HepG2 (cell line): ENCODE data around the gene ACSS1. TPM values are rescaled to one million over a fixed set of nuclear protein-coding genes. Genes with fewer than 3 reads are reported as not detected.

ENCODE experiments used
- ATAD3A ChIP-seq: sonication (generic); formaldehyde crosslinking; IDR thresholded peaks from 2 replicates; pipeline ENCODE4 v1.4.0; 2020; ENCODE audit warnings: missing genetic modification reagents
- CENPX ChIP-seq: sonication (generic); formaldehyde crosslinking; IDR thresholded peaks from 2 replicates; pipeline ENCODE4 v1.9.0; 2021; ENCODE audit warnings: mild to moderate bottlenecking, missing genetic modification reagents, moderate library complexity
- HES4 ChIP-seq: sonication (generic); formaldehyde crosslinking; IDR thresholded peaks from 2 replicates; pipeline ENCODE4 v1.9.0; 2021; ENCODE audit warnings: mild to moderate bottlenecking, missing genetic modification reagents, borderline replicate concordance
- HOXA9 ChIP-seq: sonication (generic); formaldehyde crosslinking; IDR thresholded peaks from 2 replicates; pipeline ENCODE4 v1.8.1; 2022; ENCODE audit warnings: missing genetic modification reagents, mild to moderate bottlenecking, moderate library complexity, borderline replicate concordance
- KDM5B ChIP-seq: sonication (generic); formaldehyde crosslinking; IDR thresholded peaks from 2 replicates; pipeline ENCODE4 v1.4.0; 2020; ENCODE audit warnings: missing genetic modification reagents, mild to moderate bottlenecking, borderline replicate concordance
- KLF16 ChIP-seq, 2 experiments: sonication (generic) in 1 of 2; formaldehyde crosslinking in 1 of 2; IDR thresholded peaks; 2 replicates each; pipeline versions ENCODE4 v1.6.1 to v1.8.0; 2016 to 2023; ENCODE audit warnings: missing genetic modification reagents in 2 of 2, missing compliant biosample characterization in 1 of 2
- YY1 ChIP-seq: IDR thresholded peaks from 2 replicates; pipeline ENCODE4 v1.6.1; 2011; ENCODE audit warnings: low read length, low read depth, moderate library complexity, mild to moderate bottlenecking; ENCODE audit not compliant: insufficient read depth, insufficient replicate concordance
- ZBTB8A ChIP-seq: sonication (generic); formaldehyde crosslinking; IDR thresholded peaks from 2 replicates; pipeline ENCODE4 v1.4.0; 2020; ENCODE audit warnings: mild to moderate bottlenecking, low read depth, missing genetic modification reagents, borderline replicate concordance
- ZNF17 ChIP-seq: sonication (generic); formaldehyde crosslinking; IDR thresholded peaks from 2 replicates; pipeline ENCODE4 v1.5.0; 2020; ENCODE audit warnings: mild to moderate bottlenecking, missing genetic modification reagents
- ZNF251 ChIP-seq: sonication (generic); formaldehyde crosslinking; IDR thresholded peaks from 2 replicates; pipeline ENCODE4 v1.9.0; 2021; ENCODE audit warnings: mild to moderate bottlenecking, missing genetic modification reagents
- ZNF274 ChIP-seq: sonication (generic); formaldehyde crosslinking; IDR thresholded peaks from 2 replicates; pipeline ENCODE4 v1.5.1; 2020; ENCODE audit warnings: mild to moderate bottlenecking, missing genetic modification reagents
- ZNF317 ChIP-seq: sonication (generic); formaldehyde crosslinking; IDR thresholded peaks from 2 replicates; pipeline ENCODE4 v1.5.0; 2020; ENCODE audit warnings: mild to moderate bottlenecking, missing genetic modification reagents
- ZNF484 ChIP-seq: sonication (generic); formaldehyde crosslinking; IDR thresholded peaks from 2 replicates; pipeline ENCODE4 v1.5.1; 2020; ENCODE audit warnings: mild to moderate bottlenecking, low read depth, missing genetic modification reagents, borderline replicate concordance
- ZNF607 ChIP-seq: sonication (generic); formaldehyde crosslinking; IDR thresholded peaks from 2 replicates; pipeline ENCODE4 v1.5.1; 2020; ENCODE audit warnings: missing genetic modification reagents, mild to moderate bottlenecking, borderline replicate concordance
- ZNF614 ChIP-seq: IDR thresholded peaks from 2 replicates; pipeline ENCODE4 v1.6.1; 2018; ENCODE audit warnings: missing biosample characterization, missing genetic modification reagents, inconsistent platforms, borderline replicate concordance
- ZNF7 ChIP-seq: IDR thresholded peaks from 2 replicates; pipeline ENCODE4 v1.6.1; 2016; ENCODE audit warnings: missing biosample characterization, missing genetic modification reagents
- ZNF75D ChIP-seq: sonication (generic); formaldehyde crosslinking; IDR thresholded peaks from 2 replicates; pipeline ENCODE4 v1.8.1; 2023; ENCODE audit warnings: missing genetic modification reagents, mild to moderate bottlenecking, borderline replicate concordance
- polyA plus RNA-seq, 8 experiments: library from polyadenylated mRNA; depleted of rRNA in 3 of 8; stranded (reverse) in 7 of 8; unstranded in 1 of 8; fragments of >200 nt; fragmentation: Illumina TruSeq in 4 of 8; extraction: Trizol in 4 of 8; gene quantifications; 2 replicates each; pipeline versions ENCODE4 v1.2.1 to v1.2.3, GENCODE V29; 2011 to 2016; ENCODE audit warnings: low read depth in 4 of 8, missing spikeins in 1 of 8, mixed read lengths in 1 of 8; ENCODE audit not compliant: insufficient read depth in 1 of 8
- total RNA-seq, 5 experiments: library from RNA; depleted of rRNA; stranded (reverse); fragments of >200 nt; fragmentation: Illumina TruSeq; extraction: Trizol; gene quantifications; 2 replicates each; pipeline ENCODE4 v1.2.3, GENCODE V29; 2016; ENCODE audit warnings: low read depth in 1 of 5
- TF ChIP-seq, protein P1 (sequence below): sonication (generic); formaldehyde crosslinking; IDR thresholded peaks from 2 replicates; pipeline ENCODE4 v1.4.0; 2020; ENCODE audit warnings: missing genetic modification reagents
- TF ChIP-seq, protein P2 (sequence below): sonication (generic); formaldehyde crosslinking; IDR thresholded peaks from 2 replicates; pipeline ENCODE4 v1.5.0; 2020; ENCODE audit warnings: missing genetic modification reagents
- TF ChIP-seq, protein P3 (sequence below): sonication (generic); formaldehyde crosslinking; IDR thresholded peaks from 2 replicates; pipeline ENCODE4 v1.4.0; 2020; ENCODE audit warnings: missing genetic modification reagents
- TF ChIP-seq, protein P4 (sequence below): sonication (generic); formaldehyde crosslinking; IDR thresholded peaks from 2 replicates; pipeline ENCODE4 v1.5.0; 2020; ENCODE audit warnings: missing genetic modification reagents
- TF ChIP-seq, protein P5 (sequence below): sonication (generic); formaldehyde crosslinking; IDR thresholded peaks from 2 replicates; pipeline ENCODE4 v1.4.0; 2020; ENCODE audit warnings: missing genetic modification reagents

The ACSS1 gene
- total and polyA plus RNA-seq, 2 of the 13 experiments (the other 11 are each of a cell fraction or from before 2014, with no cell fraction given) = 15.2 to 41.6 TPM

DNA sequence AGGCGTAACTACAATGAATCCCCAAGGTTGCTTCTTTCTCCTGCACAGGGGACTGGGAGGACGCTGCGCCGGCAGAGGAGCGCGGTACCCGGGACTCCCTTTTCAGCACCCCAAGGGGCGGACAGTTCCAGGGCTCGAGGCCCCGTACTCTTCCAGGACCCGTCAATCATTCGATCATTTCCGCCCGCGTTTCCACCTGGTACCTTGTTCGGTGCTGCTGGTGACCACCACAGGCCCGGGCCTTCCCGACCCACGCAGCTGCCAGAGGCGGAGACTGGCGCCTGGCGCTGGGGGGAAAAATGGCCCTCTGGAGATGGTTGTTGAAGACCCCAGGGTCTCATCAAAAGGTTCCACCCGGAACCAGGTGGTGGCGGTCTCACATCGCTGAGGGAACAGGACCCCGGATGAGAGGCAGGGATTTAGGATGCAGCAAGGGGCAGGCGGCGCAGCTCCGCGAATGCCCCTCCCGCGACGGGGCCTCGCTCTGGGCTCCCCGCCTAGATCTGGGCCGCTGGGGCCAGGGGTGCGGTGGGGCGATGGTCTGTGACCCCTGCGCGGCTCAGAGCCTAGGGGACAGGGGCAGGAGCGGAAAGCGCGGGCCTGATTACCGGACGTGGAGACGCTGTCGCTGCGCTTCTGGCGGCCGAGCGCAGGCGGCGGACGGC lies 23.3 kb upstream of the ACSS1 start (continued):
- TF ChIP-seq, protein P1, sequence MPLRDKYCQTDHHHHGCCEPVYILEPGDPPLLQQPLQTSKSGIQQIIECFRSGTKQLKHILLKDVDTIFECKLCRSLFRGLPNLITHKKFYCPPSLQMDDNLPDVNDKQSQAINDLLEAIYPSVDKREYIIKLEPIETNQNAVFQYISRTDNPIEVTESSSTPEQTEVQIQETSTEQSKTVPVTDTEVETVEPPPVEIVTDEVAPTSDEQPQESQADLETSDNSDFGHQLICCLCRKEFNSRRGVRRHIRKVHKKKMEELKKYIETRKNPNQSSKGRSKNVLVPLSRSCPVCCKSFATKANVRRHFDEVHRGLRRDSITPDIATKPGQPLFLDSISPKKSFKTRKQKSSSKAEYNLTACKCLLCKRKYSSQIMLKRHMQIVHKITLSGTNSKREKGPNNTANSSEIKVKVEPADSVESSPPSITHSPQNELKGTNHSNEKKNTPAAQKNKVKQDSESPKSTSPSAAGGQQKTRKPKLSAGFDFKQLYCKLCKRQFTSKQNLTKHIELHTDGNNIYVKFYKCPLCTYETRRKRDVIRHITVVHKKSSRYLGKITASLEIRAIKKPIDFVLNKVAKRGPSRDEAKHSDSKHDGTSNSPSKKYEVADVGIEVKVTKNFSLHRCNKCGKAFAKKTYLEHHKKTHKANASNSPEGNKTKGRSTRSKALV (CRISPR knock-in tag) = no peak
- TF ChIP-seq ZNF17 (CRISPR knock-in tag) (no peak), ATAD3A (CRISPR knock-in tag) (no peak), ZNF75D (CRISPR knock-in tag) (0 out of 2 replicates have a peak, but pooled peaks have one; percentile 43), KLF16 (CRISPR knock-in tag; IDR thresholded peaks at IDR 0.05) (peak in 1 of 2 experiments; percentile 31; a peak in 1 of 4 replicates), ZNF484 (no peak), ZNF274 (CRISPR knock-in tag) (no peak), ZNF607 (CRISPR knock-in tag) (peak; percentile 59; the same call in 1 of the 2 replicates), ZNF317 (CRISPR knock-in tag) (no peak), ZNF251 (CRISPR knock-in tag) (no peak), YY1 (no peak), ZBTB8A (CRISPR knock-in tag) (no peak), ZNF614 (CRISPR knock-in tag) (no peak), HES4 (CRISPR knock-in tag) (0 out of 2 replicates have a peak, but pooled peaks have one; percentile 69), ZNF7 (CRISPR knock-in tag) (0 out of 2 replicates have a peak, but pooled peaks have one; percentile 37), CENPX (no peak), KDM5B (CRISPR knock-in tag) (no peak; the same call in 1 of the 2 replicates), HOXA9 (CRISPR knock-in tag) (no peak)
- TF ChIP-seq, protein P2, sequence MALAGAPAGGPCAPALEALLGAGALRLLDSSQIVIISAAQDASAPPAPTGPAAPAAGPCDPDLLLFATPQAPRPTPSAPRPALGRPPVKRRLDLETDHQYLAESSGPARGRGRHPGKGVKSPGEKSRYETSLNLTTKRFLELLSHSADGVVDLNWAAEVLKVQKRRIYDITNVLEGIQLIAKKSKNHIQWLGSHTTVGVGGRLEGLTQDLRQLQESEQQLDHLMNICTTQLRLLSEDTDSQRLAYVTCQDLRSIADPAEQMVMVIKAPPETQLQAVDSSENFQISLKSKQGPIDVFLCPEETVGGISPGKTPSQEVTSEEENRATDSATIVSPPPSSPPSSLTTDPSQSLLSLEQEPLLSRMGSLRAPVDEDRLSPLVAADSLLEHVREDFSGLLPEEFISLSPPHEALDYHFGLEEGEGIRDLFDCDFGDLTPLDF = no peak
- TF ChIP-seq, protein P3, sequence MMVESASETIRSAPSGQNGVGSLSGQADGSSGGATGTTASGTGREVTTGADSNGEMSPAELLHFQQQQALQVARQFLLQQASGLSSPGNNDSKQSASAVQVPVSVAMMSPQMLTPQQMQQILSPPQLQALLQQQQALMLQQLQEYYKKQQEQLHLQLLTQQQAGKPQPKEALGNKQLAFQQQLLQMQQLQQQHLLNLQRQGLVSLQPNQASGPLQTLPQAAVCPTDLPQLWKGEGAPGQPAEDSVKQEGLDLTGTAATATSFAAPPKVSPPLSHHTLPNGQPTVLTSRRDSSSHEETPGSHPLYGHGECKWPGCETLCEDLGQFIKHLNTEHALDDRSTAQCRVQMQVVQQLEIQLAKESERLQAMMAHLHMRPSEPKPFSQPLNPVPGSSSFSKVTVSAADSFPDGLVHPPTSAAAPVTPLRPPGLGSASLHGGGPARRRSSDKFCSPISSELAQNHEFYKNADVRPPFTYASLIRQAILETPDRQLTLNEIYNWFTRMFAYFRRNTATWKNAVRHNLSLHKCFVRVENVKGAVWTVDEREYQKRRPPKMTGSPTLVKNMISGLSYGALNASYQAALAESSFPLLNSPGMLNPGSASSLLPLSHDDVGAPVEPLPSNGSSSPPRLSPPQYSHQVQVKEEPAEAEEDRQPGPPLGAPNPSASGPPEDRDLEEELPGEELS (CRISPR knock-in tag) = no peak
- TF ChIP-seq, protein P4, sequence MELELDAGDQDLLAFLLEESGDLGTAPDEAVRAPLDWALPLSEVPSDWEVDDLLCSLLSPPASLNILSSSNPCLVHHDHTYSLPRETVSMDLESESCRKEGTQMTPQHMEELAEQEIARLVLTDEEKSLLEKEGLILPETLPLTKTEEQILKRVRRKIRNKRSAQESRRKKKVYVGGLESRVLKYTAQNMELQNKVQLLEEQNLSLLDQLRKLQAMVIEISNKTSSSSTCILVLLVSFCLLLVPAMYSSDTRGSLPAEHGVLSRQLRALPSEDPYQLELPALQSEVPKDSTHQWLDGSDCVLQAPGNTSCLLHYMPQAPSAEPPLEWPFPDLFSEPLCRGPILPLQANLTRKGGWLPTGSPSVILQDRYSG (CRISPR knock-in tag) = 0 out of 2 replicates have a peak, but pooled peaks have one; percentile 12
- TF ChIP-seq, protein P5, sequence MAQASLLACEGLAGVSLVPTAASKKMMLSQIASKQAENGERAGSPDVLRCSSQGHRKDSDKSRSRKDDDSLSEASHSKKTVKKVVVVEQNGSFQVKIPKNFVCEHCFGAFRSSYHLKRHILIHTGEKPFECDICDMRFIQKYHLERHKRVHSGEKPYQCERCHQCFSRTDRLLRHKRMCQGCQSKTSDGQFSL = no peak
